Sciatic nerve (tissue), 2 donors: ENCODE measurements around the gene CAMK2B. TPM values are rescaled to one million over a fixed set of nuclear protein-coding genes. Genes with fewer than 3 reads are reported as not detected.
"Not testable (repeated sequence)": the region's sequence is repeated elsewhere in the genome, so short reads cannot be mapped to it uniquely, and the experiment has no call there.

Source experiments
- ATAC-seq: fragments of 200-7000 bp; cut with Tn5 transposase; one replicate; pipeline ENCODE4 v1.9.1; 2020; ENCODE audit warnings: mild to moderate bottlenecking, moderate library complexity
- DNase-seq: peaks from one replicate; pipeline ENCODE4 v3.0.0-alpha.2; 2020; ENCODE audit warnings: low spot score
- intact Hi-C: fragments of 100-400 bp; cut with DNase I; formaldehyde crosslinking; loops from one replicate; pipeline ENCODE4 v1.14.2; 2022
- total RNA-seq: library from RNA; stranded (reverse); fragmentation: NEBNext Ultra II Directional; extraction: Animal tissue kit (Norgen Biotek cat#: 25700); gene quantifications from one replicate; pipeline ENCODE4 v1.2.1, GENCODE V29; 2021
- donor health status: DM: no; HTN: no; CAD: no.
- donor health status: DM: no; HTN: no; CAD: no.

Gene CAMK2B
- total RNA-seq, 1 donor from 2014 or later = 26.9 TPM

DNA sequence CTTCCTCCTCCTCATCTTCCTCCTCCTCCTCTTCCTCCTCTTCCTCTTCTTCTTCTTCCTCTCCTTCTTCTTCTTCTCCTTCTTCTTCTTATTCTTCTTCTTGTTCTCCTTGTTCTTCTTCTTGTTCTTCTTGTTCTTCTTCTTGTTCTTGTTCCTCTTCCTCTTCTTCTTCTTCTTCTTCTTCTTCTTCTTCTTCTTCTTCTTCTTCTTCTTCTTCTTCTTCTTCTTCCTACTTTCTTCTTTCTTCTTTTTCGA is 150.8 kb downstream of the CAMK2B start:
- DNase-seq, intact Hi-C loops, ATAC-seq: not testable (repeated sequence)

DNA sequence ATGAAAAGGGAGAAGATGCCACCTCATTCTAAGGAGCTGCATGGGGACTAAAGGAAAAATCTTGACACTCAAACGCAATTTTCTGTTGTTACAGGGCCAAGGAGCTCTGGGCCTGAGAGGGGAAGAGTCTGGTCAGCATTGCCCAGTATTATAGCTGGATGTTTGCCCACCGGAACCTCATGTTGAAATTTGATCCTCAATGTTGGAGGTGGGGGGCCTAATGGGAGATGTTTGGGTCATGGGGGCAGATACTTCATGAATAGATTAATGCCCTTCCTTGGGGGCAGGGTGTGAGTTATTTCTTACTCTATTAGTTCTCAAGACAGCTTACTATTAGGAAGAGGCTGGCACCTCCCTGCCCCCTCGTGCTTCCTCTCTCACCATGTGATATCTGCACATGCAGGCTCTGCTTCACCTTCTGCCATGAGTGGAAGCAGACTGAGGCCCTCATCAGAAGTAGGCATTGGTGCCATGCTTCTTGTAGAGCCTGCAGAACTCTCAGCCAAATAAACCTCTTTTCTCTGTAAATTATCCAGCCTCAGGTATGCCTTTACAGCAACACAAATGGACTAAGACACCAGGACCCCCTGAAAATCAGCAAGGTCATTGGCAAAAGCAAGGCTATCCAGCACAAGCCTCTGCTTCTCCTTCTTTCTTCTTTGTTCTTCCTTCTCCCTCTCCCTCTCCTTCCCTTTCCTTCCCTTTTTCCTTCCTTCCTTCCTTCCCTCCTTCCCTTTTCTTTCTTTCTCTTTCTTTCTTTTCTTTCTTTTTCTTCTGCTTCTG is 151.3 kb downstream of the CAMK2B start:
- DNase-seq = no peak
- intact Hi-C loops = no loop called here
- no peak for ATAC-seq

DNA sequence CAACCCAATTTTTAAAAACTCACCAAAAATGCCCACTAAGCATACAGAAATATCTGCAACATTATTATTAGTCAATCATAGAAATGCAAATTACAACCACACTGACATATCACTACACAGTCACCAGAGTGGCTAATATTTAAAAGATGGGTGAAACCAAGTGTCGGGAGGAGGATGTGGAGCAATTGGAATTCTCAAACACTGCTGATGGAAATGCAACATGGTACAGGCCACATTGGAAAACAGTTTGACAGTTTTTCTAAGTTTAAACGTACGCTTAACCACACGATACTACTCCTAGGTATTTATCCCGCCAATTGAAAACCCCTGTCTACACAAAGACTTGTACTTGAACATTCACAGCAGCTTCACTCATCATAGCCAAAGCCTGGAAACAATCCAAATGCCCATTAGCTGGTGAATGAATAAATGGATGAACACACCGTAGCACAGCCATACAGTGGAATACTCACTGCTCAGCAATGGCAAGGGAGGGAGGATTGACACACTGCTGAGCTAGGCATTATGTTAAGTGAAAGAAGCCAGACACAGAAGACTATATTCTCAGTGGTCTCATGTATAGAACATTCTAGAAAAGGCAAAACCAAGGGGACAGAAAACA is 152.5 kb downstream of the CAMK2B start:
- ATAC-seq (no peak), DNase-seq (no peak)
- intact Hi-C loops = no loop called here

DNA sequence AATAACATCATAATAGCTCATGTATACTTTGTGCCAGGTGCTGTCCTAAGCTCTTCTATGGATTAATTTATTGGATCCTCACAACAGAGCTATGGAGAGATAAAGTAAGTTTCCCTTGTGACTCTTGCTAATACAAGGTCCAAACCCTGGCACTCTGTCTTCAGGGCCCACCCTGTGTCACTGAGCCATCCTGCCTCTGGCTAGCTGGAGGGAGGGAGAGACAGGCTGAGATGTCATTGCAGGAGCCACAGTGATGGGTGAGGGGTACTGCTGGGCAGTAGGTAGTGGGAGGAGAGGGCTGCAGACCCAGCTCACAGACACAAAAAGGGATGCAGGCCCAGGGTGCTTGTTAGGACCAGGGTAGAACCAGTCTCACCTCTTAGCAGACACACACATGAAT is 153.0 kb downstream of the CAMK2B start:
- no peak for ATAC-seq
- intact Hi-C loops = no loop called here
- no peak for DNase-seq

DNA sequence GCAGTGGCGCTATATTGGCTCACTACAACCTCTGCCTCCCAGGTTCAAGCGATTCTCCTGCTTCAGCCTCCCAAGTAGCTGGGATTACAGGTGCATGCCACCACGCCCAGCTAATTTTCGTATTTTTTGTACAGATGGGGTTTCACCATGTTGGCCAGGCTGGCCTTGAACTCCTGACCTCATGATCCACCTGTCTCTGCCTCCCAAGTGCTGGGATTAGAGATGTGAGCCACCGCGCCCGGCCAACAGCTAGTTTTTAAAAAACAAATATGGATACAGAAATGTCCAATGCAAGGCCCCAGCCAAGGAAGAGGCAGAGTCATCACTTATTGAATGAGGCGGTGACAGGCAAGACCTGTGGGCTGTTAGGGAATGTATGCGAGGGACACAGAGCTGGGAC is 153.5 kb downstream of the CAMK2B start:
- ATAC-seq, intact Hi-C loops: not testable (repeated sequence)
- peak; percentile 6 for DNase-seq

DNA sequence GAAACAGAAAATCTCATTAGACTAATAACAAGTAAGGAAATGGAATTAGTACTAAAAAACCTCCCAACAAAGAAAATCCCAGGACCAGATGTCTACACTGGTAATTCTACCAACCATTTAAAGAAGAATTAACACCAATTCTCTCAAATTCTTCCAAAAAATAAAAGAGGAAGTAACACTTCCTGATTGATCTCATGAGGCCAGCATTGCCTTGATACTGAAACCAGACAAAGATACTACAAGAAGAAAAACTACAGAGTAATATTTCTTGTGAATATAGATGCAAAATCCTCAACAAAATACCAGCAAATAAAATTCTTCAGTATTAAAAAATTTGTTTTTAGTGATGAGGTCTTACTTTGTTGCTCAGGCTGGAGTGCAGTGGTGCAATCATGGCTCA is 157.5 kb downstream of the CAMK2B start:
- intact Hi-C loops = no loop called here
- ATAC-seq (no peak), DNase-seq (no peak)

Other genes starting within 250 kb of the CAMK2B start
- 25.6 TPM for gene POLM, start 243.1 kb downstream of the CAMK2B start, total RNA-seq
- 236 TPM for gene AEBP1, start 221.2 kb downstream of the CAMK2B start, total RNA-seq
- gene POLD2, start 202.0 kb downstream of the CAMK2B start, total RNA-seq = 67.0 TPM
- not detected for gene MYL7, start 184.3 kb downstream of the CAMK2B start, total RNA-seq
- gene GCK, start 136.2 kb downstream of the CAMK2B start, total RNA-seq = 1.9 TPM
- 51.2 TPM for gene YKT6, start 124.6 kb downstream of the CAMK2B start, total RNA-seq
- gene NUDCD3, start 165.1 kb upstream of the CAMK2B start, total RNA-seq = 101 TPM
- gene NPC1L1, start 215.7 kb upstream of the CAMK2B start, total RNA-seq = 0.45 TPM
- gene DDX56, start 248.3 kb upstream of the CAMK2B start, total RNA-seq = 58.4 TPM